Measurements from ENCODE around the gene UVSSA.

DNA sequence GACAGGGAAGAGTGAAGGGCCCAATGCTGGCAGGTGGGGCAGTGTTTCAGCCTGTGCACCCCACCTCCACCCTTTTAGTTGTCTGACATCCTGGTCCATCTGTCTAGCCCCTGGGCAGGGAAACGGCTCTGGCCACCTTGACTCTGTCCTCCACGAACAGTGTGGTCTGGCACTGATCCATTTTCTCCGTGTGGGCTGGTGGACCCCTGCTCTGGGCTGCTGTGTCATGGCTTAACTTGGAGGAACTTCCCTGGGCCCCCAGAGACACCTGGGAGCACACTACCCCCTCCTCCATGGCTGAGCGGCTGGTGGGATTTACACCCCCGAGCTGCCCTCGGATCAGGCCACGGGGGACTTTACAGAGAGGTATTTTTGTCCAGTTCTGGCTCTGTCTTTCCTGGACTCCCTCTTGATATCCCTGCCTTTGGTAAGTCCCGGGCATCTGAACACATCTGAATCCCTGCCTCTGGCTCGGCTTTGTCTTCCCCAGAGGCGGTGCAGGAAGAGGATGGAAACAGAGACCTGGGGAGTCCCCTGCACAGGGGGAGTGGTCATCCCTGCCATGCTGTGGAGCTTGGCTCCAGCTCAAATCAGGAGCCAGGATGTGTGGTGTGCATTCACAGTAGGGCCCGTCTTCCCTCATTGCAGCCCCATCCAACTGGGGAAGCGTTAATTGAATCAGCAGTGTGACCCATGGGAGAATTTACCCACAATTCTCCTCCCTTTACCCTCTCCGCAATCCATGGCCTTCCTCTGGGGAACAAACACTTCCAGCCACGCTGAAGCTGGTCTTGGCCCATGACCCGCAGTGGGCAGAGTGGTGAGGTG lies 65.6 kb downstream of the UVSSA start:
- TF ChIP-seq, protein P1, sequence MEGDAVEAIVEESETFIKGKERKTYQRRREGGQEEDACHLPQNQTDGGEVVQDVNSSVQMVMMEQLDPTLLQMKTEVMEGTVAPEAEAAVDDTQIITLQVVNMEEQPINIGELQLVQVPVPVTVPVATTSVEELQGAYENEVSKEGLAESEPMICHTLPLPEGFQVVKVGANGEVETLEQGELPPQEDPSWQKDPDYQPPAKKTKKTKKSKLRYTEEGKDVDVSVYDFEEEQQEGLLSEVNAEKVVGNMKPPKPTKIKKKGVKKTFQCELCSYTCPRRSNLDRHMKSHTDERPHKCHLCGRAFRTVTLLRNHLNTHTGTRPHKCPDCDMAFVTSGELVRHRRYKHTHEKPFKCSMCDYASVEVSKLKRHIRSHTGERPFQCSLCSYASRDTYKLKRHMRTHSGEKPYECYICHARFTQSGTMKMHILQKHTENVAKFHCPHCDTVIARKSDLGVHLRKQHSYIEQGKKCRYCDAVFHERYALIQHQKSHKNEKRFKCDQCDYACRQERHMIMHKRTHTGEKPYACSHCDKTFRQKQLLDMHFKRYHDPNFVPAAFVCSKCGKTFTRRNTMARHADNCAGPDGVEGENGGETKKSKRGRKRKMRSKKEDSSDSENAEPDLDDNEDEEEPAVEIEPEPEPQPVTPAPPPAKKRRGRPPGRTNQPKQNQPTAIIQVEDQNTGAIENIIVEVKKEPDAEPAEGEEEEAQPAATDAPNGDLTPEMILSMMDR (IDR thresholded peaks at IDR 0.05) = no peak
- no peak for TF ChIP-seq POLR2A (IDR thresholded peaks at IDR 0.05)
